Glomerular visceral epithelial cell (primary cell): Measurements from ENCODE around the gene ROR2.
"Not testable (repeated sequence)": the region's sequence is repeated elsewhere in the genome, so short reads cannot be mapped to it uniquely, and the experiment has no call there.

Experiments
- DNase-seq: peaks from one replicate; pipeline ENCODE4 v3.0.0-alpha.2; 2016; ENCODE audit errors: extremely low spot score

The ROR2 gene

GRCh38 chr9:91924090-91924489 is 25.9 kb downstream of the ROR2 start:
- no peak for DNase-seq

GRCh38 chr9:91923145-91923544 is 26.9 kb downstream of the ROR2 start:
- DNase-seq = no peak

GRCh38 chr9:91921371-91921770 is 28.7 kb downstream of the ROR2 start:
- no peak for DNase-seq

- no peak for DNase-seq
These were observed 29.2 kb downstream of the ROR2 start for GRCh38 chr9:91920630-91921350.

GRCh38 chr9:91919621-91920020 is 30.4 kb downstream of the ROR2 start:
- no peak for DNase-seq

GRCh38 chr9:91917436-91917835 is 32.6 kb downstream of the ROR2 start:
- no peak for DNase-seq

GRCh38 chr9:91915524-91916263 is 34.3 kb downstream of the ROR2 start:
- no peak for DNase-seq

GRCh38 chr9:91914937-91915336 is 35.1 kb downstream of the ROR2 start:
- DNase-seq = no peak

- DNase-seq = no peak
These were observed 35.6 kb downstream of the ROR2 start for GRCh38 chr9:91914404-91914803.

GRCh38 chr9:91913986-91914385 is 36.0 kb downstream of the ROR2 start:
- no peak for DNase-seq

GRCh38 chr9:91913096-91913495 is 36.9 kb downstream of the ROR2 start:
- DNase-seq = no peak

- no peak for DNase-seq
These were observed 38.4 kb downstream of the ROR2 start for GRCh38 chr9:91911657-91912056.

GRCh38 chr9:91909256-91909655 is 40.8 kb downstream of the ROR2 start:
- DNase-seq = not testable (repeated sequence)

GRCh38 chr9:91908746-91909145 is 41.3 kb downstream of the ROR2 start:
- DNase-seq = no peak

GRCh38 chr9:91908293-91908623 is 41.8 kb downstream of the ROR2 start:
- no peak for DNase-seq

GRCh38 chr9:91907484-91908292 is 42.3 kb downstream of the ROR2 start:
- DNase-seq = no peak

- DNase-seq = no peak
These were observed 44.0 kb downstream of the ROR2 start for GRCh38 chr9:91905991-91906469.

GRCh38 chr9:91905237-91905650 is 44.8 kb downstream of the ROR2 start:
- no peak for DNase-seq

GRCh38 chr9:91904588-91905236 is 45.3 kb downstream of the ROR2 start:
- DNase-seq = no peak

GRCh38 chr9:91903126-91903911 is 46.7 kb downstream of the ROR2 start:
- DNase-seq = no peak

GRCh38 chr9:91902475-91903125 is 47.4 kb downstream of the ROR2 start:
- DNase-seq = no peak
